ENCODE measurements around the gene MT1F. TPM values are rescaled to one million over a fixed set of nuclear protein-coding genes. Genes with fewer than 3 reads are reported as not detected.

MT1F gene
- total RNA-seq, 1 experiment from 2014 or later = 27.3 TPM

GRCh38 chr16:56679078-56679730, 21.4 kb downstream of the MT1F start:
- Histone ChIP-seq H3K9me3 (ENCODE audit: low read length) (no peaks in the 10 kb centered on the region), H3K9me2 (replicated peaks; ENCODE audit: low read length) (no peaks in the 10 kb centered on the region), H3K4me2 (ENCODE audit: low read length) (no peak overlapping the region), H3F3A (ENCODE audit: low read length, unreplicated experiment) (no peaks in the 10 kb centered on the region), H3K36me3 (ENCODE audit: low read depth, low read length) (no peaks in the 10 kb centered on the region), H3K27me3 (ENCODE audit: low read length) (no peaks in the 10 kb centered on the region), H3K27ac (ENCODE audit: low read length) (no peak overlapping the region), H3K79me2 (ENCODE audit: low read length) (peaks cover 8% of the 10 kb centered on the region; the same call in 1 of the 2 replicates), H3K4me1 (ENCODE audit: insufficient read depth, low read length) (peaks cover 29% of the 10 kb centered on the region), H3K4me3 (ENCODE audit: low read length) (no peak overlapping the region), H3K9ac (ENCODE audit: low read length) (no peak overlapping the region), H4K20me1 (ENCODE audit: low read length) (no peaks in the 10 kb centered on the region), H2AFZ (ENCODE audit: low read length) (no peak overlapping the region)
- intact Hi-C loops (cut with micrococcal nuclease) = no loop called here
- ChIA-PET CTCF (no interaction called here), POLR2A (ENCODE audit: unreplicated experiment) (interaction anchor here (0.9 kb wide), 1 partner anchor 72 kb away, joined by 3 read pairs; no protein-coding TSS in a partner anchor)
- ATAC-seq = no peak
- no TSS peak for BruUV-seq (replicated peaks)
- DNase-seq = no peak
- TF ChIP-seq EZH2phosphoT487 (IDR thresholded peaks at IDR 0.05; ENCODE audit: borderline replicate concordance, low read length) (no peak), CTCF (conservative IDR thresholded peaks at IDR 0.05; ENCODE audit: low read depth, low read length) (no peak), EZH2 (IDR thresholded peaks at IDR 0.05; ENCODE audit: low read length, unreplicated experiment) (no peak)

DNA sequence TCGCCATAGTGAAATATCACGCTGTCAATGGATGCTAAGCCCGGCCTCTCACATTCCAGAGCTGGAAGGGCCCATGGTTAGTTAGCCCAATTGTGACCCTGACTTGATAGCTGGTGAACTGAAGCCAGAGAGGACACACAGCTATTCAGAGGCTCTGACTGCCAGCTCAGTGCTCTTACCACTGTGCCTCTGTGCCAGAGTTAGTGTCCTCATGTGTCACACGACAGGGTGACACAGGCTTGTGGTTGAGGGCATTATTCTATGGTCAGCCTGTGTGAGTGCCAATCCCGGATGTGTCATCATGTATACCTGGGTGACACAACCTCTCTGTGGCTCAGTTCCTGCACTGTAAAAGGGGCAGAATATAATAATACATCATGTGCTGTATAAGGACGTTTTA, 22.1 kb downstream of the MT1F start:
- DNase-seq (peak; percentile 70), ATAC-seq (peak; percentile 39)
- Histone ChIP-seq H3K4me2 (ENCODE audit: low read length) (no peak overlapping the region), H3K27me3 (ENCODE audit: low read length) (no peaks in the 10 kb centered on the region), H3F3A (ENCODE audit: low read length, unreplicated experiment) (no peaks in the 10 kb centered on the region), H2AFZ (ENCODE audit: low read length) (no peak overlapping the region), H3K27ac (ENCODE audit: low read length) (no peak overlapping the region), H3K79me2 (ENCODE audit: low read length) (peaks cover 8% of the 10 kb centered on the region; the same call in 1 of the 2 replicates), H3K36me3 (ENCODE audit: low read depth, low read length) (no peaks in the 10 kb centered on the region), H3K4me3 (ENCODE audit: low read length) (no peak overlapping the region), H3K9me2 (replicated peaks; ENCODE audit: low read length) (no peaks in the 10 kb centered on the region), H4K20me1 (ENCODE audit: low read length) (no peaks in the 10 kb centered on the region), H3K4me1 (ENCODE audit: insufficient read depth, low read length) (peaks cover 29% of the 10 kb centered on the region), H3K9me3 (ENCODE audit: low read length) (no peaks in the 10 kb centered on the region), H3K9ac (ENCODE audit: low read length) (no peak overlapping the region)
- BruUV-seq (replicated peaks) = no TSS peak
- no peak for TF ChIP-seq EZH2phosphoT487 (IDR thresholded peaks at IDR 0.05; ENCODE audit: borderline replicate concordance, low read length)
- no peak for TF ChIP-seq EZH2 (IDR thresholded peaks at IDR 0.05; ENCODE audit: low read length, unreplicated experiment)
- TF ChIP-seq CTCF (conservative IDR thresholded peaks at IDR 0.05; ENCODE audit: low read depth, low read length) = no peak
- intact Hi-C loops (cut with micrococcal nuclease) = loop anchor here (5.0 kb wide), 1 partner anchor 73 kb away; the partner anchor contains the start of gene MT2A
- ChIA-PET POLR2A (ENCODE audit: unreplicated experiment) (interaction anchor here (0.9 kb wide), 1 partner anchor 73 kb away, joined by 3 read pairs; no protein-coding TSS in a partner anchor), CTCF (no interaction called here)
